Measurements from ENCODE around the gene DDX50.
"Not testable (repeated sequence)": the region's sequence is repeated elsewhere in the genome, so short reads cannot be mapped to it uniquely, and the experiment has no call there.

The DDX50 gene

GRCh38 chr10:68934994-68935393 lies 33.9 kb downstream of the DDX50 start:
- Histone ChIP-seq H3K27ac (ENCODE audit: low read depth, low read length) (no peak overlapping the region), H3K9ac (ENCODE audit: low read length) (no peak overlapping the region), H3K4me3 (ENCODE audit: insufficient read depth, low read length, poor library complexity, severe bottlenecking) (no peak overlapping the region), H3F3A (ENCODE audit: insufficient read depth) (no peaks in the 10 kb centered on the region), H3K9me3 (ENCODE audit: insufficient read depth, low read length) (no peaks in the 10 kb centered on the region), H2AFZ (ENCODE audit: low read depth, low read length, severe bottlenecking) (no peak overlapping the region), H3K36me3 (ENCODE audit: low read length) (peaks cover 45% of the 10 kb centered on the region; the same call in 1 of the 2 replicates), H3K79me2 (ENCODE audit: insufficient read depth, low read length) (no peaks in the 10 kb centered on the region; the same call in 1 of the 2 replicates), H4K20me1 (ENCODE audit: low read depth, low read length) (no peaks in the 10 kb centered on the region), H3K4me2 (ENCODE audit: low read depth, low read length, poor library complexity, severe bottlenecking) (no peak overlapping the region), H3K9me2 (replicated peaks; ENCODE audit: insufficient read depth, low read length) (no peaks in the 10 kb centered on the region), H3K27me3 (ENCODE audit: low read length) (no peaks in the 10 kb centered on the region)
- TF ChIP-seq CTCF (IDR thresholded peaks at IDR 0.05; ENCODE audit: insufficient read depth, low read length, poor library complexity, severe bottlenecking) (no peak), EZH2phosphoT487 (conservative IDR thresholded peaks at IDR 0.05; ENCODE audit: low read length) (no peak)

GRCh38 chr10:68938117-68938516 lies 37.0 kb downstream of the DDX50 start:
- H4K20me1 ChIP-seq (ENCODE audit: low read depth, low read length): no peaks in the 10 kb centered on the region
- H3F3A ChIP-seq (ENCODE audit: insufficient read depth): no peaks in the 10 kb centered on the region
- H3K4me2 ChIP-seq (ENCODE audit: low read depth, low read length, poor library complexity, severe bottlenecking): no peak overlapping the region
- no peaks in the 10 kb centered on the region for H3K27me3 ChIP-seq (ENCODE audit: low read length)
- TF ChIP-seq EZH2phosphoT487 (conservative IDR thresholded peaks at IDR 0.05; ENCODE audit: low read length) (no peak), CTCF (IDR thresholded peaks at IDR 0.05; ENCODE audit: insufficient read depth, low read length, poor library complexity, severe bottlenecking) (no peak)
- no peak overlapping the region for H3K27ac ChIP-seq (ENCODE audit: low read depth, low read length)
- H3K4me3 ChIP-seq (ENCODE audit: insufficient read depth, low read length, poor library complexity, severe bottlenecking): no peak overlapping the region
- H3K79me2 ChIP-seq (ENCODE audit: insufficient read depth, low read length): peaks cover 4% of the 10 kb centered on the region; the same call in 1 of the 2 replicates
- no peaks in the 10 kb centered on the region for H3K9me2 ChIP-seq (replicated peaks; ENCODE audit: insufficient read depth, low read length)
- no peak overlapping the region for H2AFZ ChIP-seq (ENCODE audit: low read depth, low read length, severe bottlenecking)
- H3K9me3 ChIP-seq (ENCODE audit: insufficient read depth, low read length): no peaks in the 10 kb centered on the region
- no peak overlapping the region for H3K9ac ChIP-seq (ENCODE audit: low read length)
- peaks cover 49% of the 10 kb centered on the region; the same call in 1 of the 2 replicates for H3K36me3 ChIP-seq (ENCODE audit: low read length)

- Histone ChIP-seq H3K4me3 (ENCODE audit: insufficient read depth, low read length, poor library complexity, severe bottlenecking) (no peak overlapping the region), H3K9me2 (replicated peaks; ENCODE audit: insufficient read depth, low read length) (no peaks in the 10 kb centered on the region), H3K4me2 (ENCODE audit: low read depth, low read length, poor library complexity, severe bottlenecking) (no peak overlapping the region), H3K9me3 (ENCODE audit: insufficient read depth, low read length) (no peaks in the 10 kb centered on the region), H3K36me3 (ENCODE audit: low read length) (peaks cover 57% of the 10 kb centered on the region; the same call in 1 of the 2 replicates), H3K27me3 (ENCODE audit: low read length) (no peaks in the 10 kb centered on the region), H3K27ac (ENCODE audit: low read depth, low read length) (no peak overlapping the region), H3K9ac (ENCODE audit: low read length) (no peak overlapping the region), H3K79me2 (ENCODE audit: insufficient read depth, low read length) (peaks cover 4% of the 10 kb centered on the region; the same call in 1 of the 2 replicates), H2AFZ (ENCODE audit: low read depth, low read length, severe bottlenecking) (no peak overlapping the region), H4K20me1 (ENCODE audit: low read depth, low read length) (no peaks in the 10 kb centered on the region), H3F3A (ENCODE audit: insufficient read depth) (no peaks in the 10 kb centered on the region; the same call in 1 of the 2 replicates)
- TF ChIP-seq EZH2phosphoT487 (conservative IDR thresholded peaks at IDR 0.05; ENCODE audit: low read length) (no peak), CTCF (IDR thresholded peaks at IDR 0.05; ENCODE audit: insufficient read depth, low read length, poor library complexity, severe bottlenecking) (no peak)
Measured at GRCh38 chr10:68938884-68939283, 37.8 kb downstream of the DDX50 start.

GRCh38 chr10:68940917-68941316 lies 39.8 kb downstream of the DDX50 start:
- not testable (repeated sequence) for H3K9ac ChIP-seq (ENCODE audit: low read length); H4K20me1 ChIP-seq (ENCODE audit: low read depth, low read length); H3K79me2 ChIP-seq (ENCODE audit: insufficient read depth, low read length); H2AFZ ChIP-seq (ENCODE audit: low read depth, low read length, severe bottlenecking); H3K4me2 ChIP-seq (ENCODE audit: low read depth, low read length, poor library complexity, severe bottlenecking); H3F3A ChIP-seq (ENCODE audit: insufficient read depth); H3K9me3 ChIP-seq (ENCODE audit: insufficient read depth, low read length); H3K27ac ChIP-seq (ENCODE audit: low read depth, low read length); H3K4me3 ChIP-seq (ENCODE audit: insufficient read depth, low read length, poor library complexity, severe bottlenecking); H3K9me2 ChIP-seq (replicated peaks; ENCODE audit: insufficient read depth, low read length); H3K27me3 ChIP-seq (ENCODE audit: low read length)
- peaks cover 46% of the 10 kb centered on the region; the same call in 1 of the 2 replicates for H3K36me3 ChIP-seq (ENCODE audit: low read length)
